IPS DF 6.9 (cell line): ENCODE data around the gene FOXD4.
"Not testable (repeated sequence)": the region's sequence is repeated elsewhere in the genome, so short reads cannot be mapped to it uniquely, and the experiment has no call there.

Experiments used
- DNase-seq: peaks from one replicate; pipeline ENCODE4 v3.0.0-alpha.2; 2013; ENCODE audit warnings: low read depth, low spot score
- H3K27ac ChIP-seq: one replicate; pipeline ENCODE4 v1.5.1; 2013; ENCODE audit warnings: low read length, control low read depth
- H3K27me3 ChIP-seq: 2 replicates; pipeline ENCODE4 v1.6.1; 2013; ENCODE audit warnings: mild to moderate bottlenecking, low read length; ENCODE audit not compliant: control insufficient read depth, insufficient read depth
- H3K36me3 ChIP-seq: 2 replicates; pipeline ENCODE4 v1.6.1; 2013; ENCODE audit warnings: low read length; ENCODE audit not compliant: control insufficient read depth, insufficient read depth
- H3K4me1 ChIP-seq: 2 replicates; pipeline ENCODE4 v1.6.1; 2013; ENCODE audit warnings: low read length; ENCODE audit not compliant: control insufficient read depth, insufficient read depth
- H3K4me3 ChIP-seq: 2 replicates; pipeline ENCODE4 v1.5.1; 2013; ENCODE audit warnings: mild to moderate bottlenecking, low read length
- H3K9me3 ChIP-seq: 2 replicates; pipeline ENCODE4 v1.6.1; 2013; ENCODE audit warnings: low read length, inconsistent platforms; ENCODE audit not compliant: control insufficient read depth, insufficient read depth
- whole genome bisulfite sequencing: extraction: QIAGEN DNeasy Blood & Tissue Kit; methylation state at CpG from one replicate; pipeline ENCODE4 v1.1.7; 2013; ENCODE audit warnings: mixed read lengths, missing lambda C conversion rate; ENCODE audit not compliant: insufficient read length, insufficient coverage; 5-methylcytosine and 5-hydroxymethylcytosine counted together

FOXD4 gene

DNA sequence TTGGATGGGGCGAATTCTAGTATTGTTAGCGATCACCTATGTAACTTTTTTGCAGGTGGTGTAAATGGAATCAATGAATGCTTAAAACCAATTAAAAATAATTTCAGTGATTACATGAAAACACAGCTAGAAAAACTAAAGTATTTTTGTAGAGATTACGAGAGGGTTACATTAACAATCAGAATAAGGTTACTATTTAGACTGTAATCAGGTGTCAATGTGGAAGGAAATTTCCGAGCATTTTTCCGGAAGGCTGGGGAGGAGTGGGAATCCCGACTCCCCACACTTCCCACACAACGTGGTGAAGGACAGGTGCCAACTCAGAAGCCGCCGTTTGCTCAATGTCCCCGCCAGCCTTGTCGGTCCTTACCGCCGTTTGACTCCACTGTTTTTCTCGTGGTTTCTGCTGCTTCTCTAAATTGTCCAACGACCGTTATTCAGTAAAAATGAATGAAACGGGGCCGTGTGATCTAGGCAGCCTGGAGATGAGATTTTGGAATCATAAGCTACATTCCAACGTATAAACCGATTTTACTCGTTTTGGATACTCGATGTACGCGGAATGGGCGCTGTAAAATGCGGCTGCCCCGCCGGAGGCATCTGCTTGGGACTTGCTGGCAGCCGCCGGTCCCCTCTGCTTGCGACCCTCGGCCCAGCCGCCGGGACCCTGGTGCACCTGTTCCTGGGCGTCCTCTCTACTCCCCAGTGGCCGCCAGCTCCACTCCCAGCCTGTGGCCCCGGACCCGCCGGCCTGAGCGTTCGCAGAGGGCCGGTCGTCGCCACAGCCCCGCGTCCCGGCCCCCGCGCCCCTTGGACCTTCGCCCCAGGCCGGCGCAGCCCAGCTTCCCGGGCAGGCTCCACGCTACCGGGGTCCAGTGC is 5.4 kb downstream of the FOXD4 start:
- DNase-seq, H3K4me1 ChIP-seq, H3K9me3 ChIP-seq, H3K4me3 ChIP-seq, H3K36me3 ChIP-seq, H3K27ac ChIP-seq: not testable (repeated sequence)
- WGBS, result no CpG with 5 or more reads among the region's 55 CpGs
- peaks cover 39% of the 10 kb centered on the region for H3K27me3 ChIP-seq

DNA sequence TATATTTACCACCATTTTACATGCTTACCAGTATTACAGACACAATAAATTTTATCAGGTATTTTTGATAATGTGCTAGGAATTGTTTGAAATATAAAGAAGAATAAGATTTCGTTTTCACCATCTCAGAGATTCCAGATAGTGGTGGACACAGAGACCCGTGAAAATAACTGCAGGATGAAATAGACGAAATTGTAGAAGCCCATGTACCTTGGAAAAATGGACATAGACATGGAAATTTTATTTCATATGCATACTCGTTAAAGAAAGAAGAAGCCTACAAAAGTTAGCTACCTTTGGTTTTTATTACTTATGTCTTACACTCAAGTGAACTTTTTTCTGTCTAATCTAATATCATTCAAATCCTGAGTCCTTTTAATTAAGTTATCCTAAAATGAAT is 7.5 kb downstream of the FOXD4 start:
- not testable (repeated sequence) for DNase-seq, H3K36me3 ChIP-seq, H3K27ac ChIP-seq, H3K4me3 ChIP-seq, H3K4me1 ChIP-seq, H3K9me3 ChIP-seq
- WGBS, result no CpG with 5 or more reads among the region's 4 CpGs
- H3K27me3 ChIP-seq, result peaks cover 33% of the 10 kb centered on the region

DNA sequence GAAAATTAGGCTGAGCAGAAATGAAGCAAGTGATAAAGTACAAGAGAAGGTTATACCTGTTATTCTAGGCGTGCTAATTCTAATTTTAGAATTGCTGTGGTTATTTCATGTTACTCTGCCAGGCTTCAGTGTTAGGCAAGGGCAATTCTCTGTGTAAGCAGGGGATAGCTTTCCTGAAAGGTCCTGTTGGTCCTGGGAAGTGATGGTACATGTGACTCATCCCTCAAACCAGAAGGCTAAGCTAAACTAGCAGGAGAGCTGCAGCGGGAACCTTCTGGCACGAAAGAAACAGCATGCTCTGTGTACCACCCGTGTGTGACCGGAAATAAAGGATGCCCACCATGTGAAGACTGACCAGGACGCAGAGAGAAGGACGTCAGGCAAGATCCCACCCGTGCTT is 8.7 kb downstream of the FOXD4 start:
- no CpG with 5 or more reads among the region's 8 CpGs for WGBS
- H3K4me3 ChIP-seq, H3K36me3 ChIP-seq, H3K27ac ChIP-seq, H3K4me1 ChIP-seq, DNase-seq, H3K9me3 ChIP-seq: not testable (repeated sequence)
- peaks cover 26% of the 10 kb centered on the region for H3K27me3 ChIP-seq

DNA sequence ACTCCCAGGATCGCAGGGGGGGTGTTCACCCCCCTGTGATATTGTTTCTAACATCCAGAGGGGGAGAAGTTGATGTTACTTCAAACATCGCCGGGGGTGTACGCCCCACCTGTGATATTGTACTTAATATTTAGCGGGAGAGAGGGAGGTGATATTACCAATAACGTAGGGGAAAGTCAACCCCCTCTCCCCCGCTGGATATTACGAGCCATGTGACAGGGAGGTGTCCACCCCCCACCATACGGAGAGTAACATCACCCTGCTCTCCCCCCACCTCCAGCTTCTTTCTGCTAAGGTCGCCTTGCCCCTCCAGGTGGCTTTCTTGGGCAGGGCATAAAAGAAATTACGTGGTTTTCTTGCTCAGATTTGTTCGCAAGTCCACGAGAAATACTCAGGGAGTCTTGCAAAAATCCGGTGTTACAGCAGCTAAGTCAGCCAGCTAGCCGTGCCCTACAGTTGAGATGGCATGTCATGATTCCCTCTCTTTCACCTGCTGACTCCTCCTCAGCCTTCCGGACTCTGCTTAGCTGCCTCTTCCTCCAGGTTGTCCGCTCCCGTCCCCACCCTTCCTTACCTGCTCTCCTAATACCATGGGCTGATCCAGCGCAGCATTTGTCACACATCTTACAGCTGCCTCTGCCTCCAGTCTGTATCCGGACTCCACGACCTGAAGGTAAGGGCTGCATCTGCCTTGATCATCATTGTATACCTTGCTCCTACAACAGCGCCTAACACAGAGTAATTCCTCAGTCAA is 9.3 kb downstream of the FOXD4 start:
- H3K36me3 ChIP-seq, DNase-seq, H3K4me3 ChIP-seq, H3K4me1 ChIP-seq, H3K9me3 ChIP-seq, H3K27ac ChIP-seq: not testable (repeated sequence)
- peaks cover 21% of the 10 kb centered on the region for H3K27me3 ChIP-seq
- WGBS, result no CpG with 5 or more reads among the region's 22 CpGs

DNA sequence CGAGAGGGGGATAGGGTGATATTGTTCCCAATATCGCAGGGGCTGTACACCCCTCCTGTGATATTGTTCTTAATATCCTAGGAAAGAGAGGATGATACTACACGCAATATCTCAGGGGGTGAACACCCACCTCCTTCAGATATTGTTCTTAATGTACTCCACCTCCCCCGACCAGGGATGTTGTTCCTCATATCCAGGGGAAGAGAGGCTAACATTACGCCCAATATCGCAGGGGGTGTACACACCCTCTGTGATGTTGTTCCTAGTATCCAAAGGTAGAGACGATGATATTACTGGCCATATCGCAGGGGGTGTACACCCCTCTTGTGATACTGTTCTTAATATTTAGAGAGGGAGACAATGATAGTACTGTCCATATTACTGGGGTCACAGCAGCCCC is 12.2 kb downstream of the FOXD4 start:
- not testable (repeated sequence) for H3K27me3 ChIP-seq, H3K36me3 ChIP-seq, H3K4me3 ChIP-seq, H3K4me1 ChIP-seq, H3K27ac ChIP-seq, H3K9me3 ChIP-seq, DNase-seq
- no CpG with 5 or more reads among the region's 8 CpGs for WGBS

DNA sequence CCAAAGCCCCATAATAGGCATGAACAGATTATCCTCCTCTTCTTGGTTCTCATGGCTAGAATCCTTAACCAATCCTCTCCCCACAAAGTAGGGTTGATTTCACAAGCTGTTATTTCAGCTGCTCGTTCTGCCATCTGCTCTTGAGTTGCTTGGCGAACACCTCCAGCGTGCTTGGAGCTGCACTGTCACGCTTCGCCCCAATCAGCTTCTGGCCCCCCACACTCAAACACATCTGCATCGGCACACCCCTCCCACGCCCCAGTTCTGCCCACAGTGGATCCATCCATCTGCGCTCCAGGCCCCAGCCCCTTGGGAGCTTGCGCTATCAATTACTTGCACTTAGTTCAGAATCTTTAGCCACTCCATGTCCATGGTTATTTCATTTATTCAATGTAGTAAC is 17.8 kb downstream of the FOXD4 start:
- not testable (repeated sequence) for H3K9me3 ChIP-seq, DNase-seq
- WGBS, result no CpG with 5 or more reads among the region's 9 CpGs

DNA sequence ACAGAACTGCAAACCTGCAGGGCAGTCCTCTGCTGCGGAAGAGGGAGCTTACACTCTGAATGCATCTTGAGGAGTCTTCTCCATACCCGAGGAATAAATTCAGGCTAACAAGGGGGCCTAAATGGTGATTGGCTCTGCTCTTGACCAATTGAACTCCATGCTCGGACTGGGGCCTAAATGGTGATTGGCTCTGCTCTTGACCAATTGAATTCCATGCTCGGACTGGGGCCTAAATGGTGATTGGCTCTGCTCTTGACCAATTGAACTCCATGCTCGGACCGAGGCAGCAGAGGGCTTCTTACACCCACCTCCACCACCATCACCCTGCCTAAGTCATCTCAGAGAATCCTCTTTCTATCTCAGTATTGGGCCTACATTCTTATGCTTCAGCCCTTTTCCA is 18.4 kb downstream of the FOXD4 start:
- DNase-seq, H3K9me3 ChIP-seq, H3K27ac ChIP-seq, H3K36me3 ChIP-seq, H3K4me3 ChIP-seq, H3K27me3 ChIP-seq, H3K4me1 ChIP-seq: not testable (repeated sequence)
- no CpG with 5 or more reads among the region's 6 CpGs for WGBS

More for the DNA sequence above, 17.8 kb downstream of the FOXD4 start:
- not testable (repeated sequence) for H3K36me3 ChIP-seq, H3K4me1 ChIP-seq, H3K27ac ChIP-seq, H3K4me3 ChIP-seq, H3K27me3 ChIP-seq

DNA sequence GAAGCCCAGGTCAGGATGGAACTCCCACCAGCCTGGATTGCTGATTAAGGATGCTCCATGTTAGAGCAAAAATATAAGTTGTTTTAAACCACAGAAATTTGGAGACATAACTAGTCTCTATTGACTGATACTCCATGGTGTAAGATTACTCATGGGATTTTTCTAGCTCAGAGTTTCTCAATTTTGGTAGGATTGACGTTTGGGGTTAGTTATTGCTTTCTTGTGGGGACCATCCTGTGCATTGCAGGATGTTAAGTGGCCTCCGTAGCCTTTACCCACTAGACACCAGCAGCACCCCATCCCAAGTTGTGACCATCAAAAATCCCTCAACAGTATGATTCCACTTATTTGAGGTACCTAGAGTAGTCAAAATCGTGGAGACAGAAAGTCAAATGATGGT is 19.4 kb downstream of the FOXD4 start:
- no CpG with 5 or more reads among the region's 3 CpGs for WGBS

DNA sequence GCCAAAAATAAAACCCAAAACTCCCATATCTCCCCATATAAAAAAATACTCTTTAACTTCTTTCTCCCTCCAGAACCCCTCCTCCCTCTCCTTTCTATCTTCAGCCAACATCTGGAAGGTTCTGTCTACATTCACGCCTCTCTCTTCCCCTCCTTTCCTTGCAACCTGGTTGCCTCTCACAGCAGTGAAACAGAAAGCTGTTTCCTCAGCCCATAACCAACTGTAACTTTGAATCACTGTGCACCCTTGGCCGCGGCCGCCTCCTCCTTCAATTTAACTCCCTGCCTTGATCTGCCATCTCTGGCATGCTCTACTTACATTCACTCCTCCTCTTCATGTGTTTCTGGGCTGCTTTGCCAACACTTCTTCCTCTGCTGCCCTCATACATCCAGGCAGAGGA is 23.2 kb downstream of the FOXD4 start:
- DNase-seq, H3K27ac ChIP-seq, H3K9me3 ChIP-seq, H3K36me3 ChIP-seq, H3K4me1 ChIP-seq, H3K4me3 ChIP-seq, H3K27me3 ChIP-seq: not testable (repeated sequence)
- no CpG with 5 or more reads among the region's 4 CpGs for WGBS

More for the DNA sequence above, 19.4 kb downstream of the FOXD4 start:
- H3K4me3 ChIP-seq, H3K9me3 ChIP-seq, H3K4me1 ChIP-seq, H3K27me3 ChIP-seq, H3K36me3 ChIP-seq, DNase-seq, H3K27ac ChIP-seq: not testable (repeated sequence)

DNA sequence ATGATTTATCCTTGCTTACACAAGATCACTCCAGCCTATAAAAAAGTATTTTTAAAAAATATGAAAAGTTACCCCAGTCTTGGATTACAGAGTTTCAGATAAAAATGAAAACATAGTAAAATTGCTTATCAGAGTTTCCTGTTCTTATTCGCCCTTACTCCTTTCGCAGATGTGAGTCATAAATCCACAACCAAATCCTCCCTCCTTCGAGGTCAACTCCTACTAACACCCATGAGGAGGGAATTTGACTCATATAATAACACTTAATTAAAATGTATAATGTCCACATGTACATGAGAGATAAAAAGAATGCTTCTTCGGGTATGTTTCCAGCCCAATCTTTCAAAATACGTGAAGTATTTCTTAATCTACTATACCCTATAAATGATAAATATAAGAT is 23.9 kb downstream of the FOXD4 start:
- H3K27ac ChIP-seq, DNase-seq, H3K4me3 ChIP-seq, H3K27me3 ChIP-seq, H3K36me3 ChIP-seq, H3K9me3 ChIP-seq, H3K4me1 ChIP-seq: not testable (repeated sequence)
- WGBS, result no CpG with 5 or more reads among the region's 5 CpGs
